ENCODE data around the gene AP3B2.

DNA sequence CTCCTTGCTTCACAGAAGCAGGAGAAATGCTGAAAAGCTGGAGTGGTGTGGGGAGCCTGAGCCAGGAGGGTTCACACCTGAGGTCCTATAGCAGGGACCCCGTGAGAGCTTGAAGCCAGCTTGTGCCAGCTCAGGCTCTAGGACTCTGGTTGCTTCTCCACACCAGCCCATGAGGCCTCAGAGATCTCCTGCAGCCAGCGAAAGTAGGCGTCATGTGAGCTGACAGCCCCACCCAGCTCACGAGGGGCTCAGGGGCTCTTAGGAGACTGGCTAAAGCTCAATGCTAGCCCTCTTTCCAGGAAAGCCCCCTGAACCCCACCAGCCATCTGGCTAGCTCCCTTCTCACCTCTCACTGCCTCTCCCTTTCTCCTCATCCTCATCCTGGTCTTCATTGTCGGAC, 45.7 kb downstream of the AP3B2 start:
- TF ChIP-seq, protein P1, sequence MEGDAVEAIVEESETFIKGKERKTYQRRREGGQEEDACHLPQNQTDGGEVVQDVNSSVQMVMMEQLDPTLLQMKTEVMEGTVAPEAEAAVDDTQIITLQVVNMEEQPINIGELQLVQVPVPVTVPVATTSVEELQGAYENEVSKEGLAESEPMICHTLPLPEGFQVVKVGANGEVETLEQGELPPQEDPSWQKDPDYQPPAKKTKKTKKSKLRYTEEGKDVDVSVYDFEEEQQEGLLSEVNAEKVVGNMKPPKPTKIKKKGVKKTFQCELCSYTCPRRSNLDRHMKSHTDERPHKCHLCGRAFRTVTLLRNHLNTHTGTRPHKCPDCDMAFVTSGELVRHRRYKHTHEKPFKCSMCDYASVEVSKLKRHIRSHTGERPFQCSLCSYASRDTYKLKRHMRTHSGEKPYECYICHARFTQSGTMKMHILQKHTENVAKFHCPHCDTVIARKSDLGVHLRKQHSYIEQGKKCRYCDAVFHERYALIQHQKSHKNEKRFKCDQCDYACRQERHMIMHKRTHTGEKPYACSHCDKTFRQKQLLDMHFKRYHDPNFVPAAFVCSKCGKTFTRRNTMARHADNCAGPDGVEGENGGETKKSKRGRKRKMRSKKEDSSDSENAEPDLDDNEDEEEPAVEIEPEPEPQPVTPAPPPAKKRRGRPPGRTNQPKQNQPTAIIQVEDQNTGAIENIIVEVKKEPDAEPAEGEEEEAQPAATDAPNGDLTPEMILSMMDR (IDR thresholded peaks at IDR 0.05; ENCODE audit: low read length): no peak
- no peak for TF ChIP-seq EZH2 (optimal IDR thresholded peaks at IDR 0.05; ENCODE audit: low read depth, low read length)
- no peak for TF ChIP-seq EZH2phosphoT487 (IDR thresholded peaks at IDR 0.05; ENCODE audit: low read length)

All from MM.1S (cell line).